GM23248 (cell line): ENCODE data around the gene ECT2L. TPM values are rescaled to one million over a fixed set of nuclear protein-coding genes. Genes with fewer than 3 reads are reported as not detected.

Experiments
- DNase-seq: peaks from one replicate; pipeline ENCODE4 v3.0.0-alpha.2; 2015
- H2AFZ ChIP-seq: fragments of 200-600 bp; sonication (generic); 2 replicates; pipeline ENCODE4 v1.6.1; 2016; ENCODE audit warnings: antibody characterized with exemption
- H3F3A ChIP-seq: fragments of 200-600 bp; sonication (generic); 2 replicates; pipeline ENCODE4 v1.6.1; 2016; ENCODE audit warnings: mild to moderate bottlenecking, antibody characterized with exemption, mixed run types; ENCODE audit not compliant: insufficient read depth
- H3K27ac ChIP-seq: fragments of 200-600 bp; sonication (generic); 2 replicates; pipeline ENCODE4 v1.5.1; 2016; ENCODE audit warnings: mild to moderate bottlenecking
- H3K27me3 ChIP-seq: fragments of 200-600 bp; sonication (generic); replicated peaks from 2 replicates; pipeline ENCODE4 v1.6.1; 2016; ENCODE audit warnings: mild to moderate bottlenecking; ENCODE audit not compliant: insufficient read depth
- H3K36me3 ChIP-seq: fragments of 200-600 bp; sonication (generic); 2 replicates; pipeline ENCODE4 v1.6.1; 2016; ENCODE audit warnings: low read depth, mild to moderate bottlenecking
- H3K4me1 ChIP-seq: fragments of 200-600 bp; sonication (generic); 2 replicates; pipeline ENCODE4 v1.6.1; 2016; ENCODE audit warnings: mild to moderate bottlenecking; ENCODE audit not compliant: insufficient read depth
- H3K4me2 ChIP-seq: fragments of 200-600 bp; sonication (generic); one replicate; pipeline ENCODE4 v1.6.1; 2016; ENCODE audit warnings: mild to moderate bottlenecking; ENCODE audit not compliant: unreplicated experiment
- H3K4me3 ChIP-seq: fragments of 200-600 bp; sonication (generic); 2 replicates; pipeline ENCODE4 v1.5.1; 2016; ENCODE audit warnings: mild to moderate bottlenecking
- H3K79me2 ChIP-seq: fragments of 200-600 bp; sonication (generic); 2 replicates; pipeline ENCODE4 v1.6.1; 2016; ENCODE audit warnings: mild to moderate bottlenecking; ENCODE audit not compliant: insufficient read depth
- H3K9ac ChIP-seq: fragments of 200-600 bp; sonication (generic); 2 replicates; pipeline ENCODE4 v1.6.1; 2016; ENCODE audit warnings: mild to moderate bottlenecking
- H3K9me2 ChIP-seq: fragments of 200-600 bp; sonication (generic); 2 replicates; pipeline ENCODE4 v1.6.1; 2016; ENCODE audit warnings: mixed run types, mild to moderate bottlenecking, moderate library complexity; ENCODE audit not compliant: insufficient read depth
- H3K9me3 ChIP-seq: fragments of 200-600 bp; sonication (generic); one replicate; pipeline ENCODE4 v1.6.1; 2017; ENCODE audit warnings: low read depth
- H4K20me1 ChIP-seq: fragments of 200-600 bp; sonication (generic); 2 replicates; pipeline ENCODE4 v1.6.0; 2016; ENCODE audit not compliant: insufficient read depth
- EZH2 ChIP-seq: fragments of 200-600 bp; sonication (generic); IDR thresholded peaks from 2 replicates; pipeline ENCODE4 v1.6.1; 2018; ENCODE audit warnings: antibody characterized with exemption, mild to moderate bottlenecking; ENCODE audit not compliant: insufficient read depth, poor library complexity, severe bottlenecking
- EZH2phosphoT487 ChIP-seq: fragments of 200-600 bp; sonication (generic); IDR thresholded peaks from 2 replicates; pipeline ENCODE4 v1.6.1; 2018; ENCODE audit warnings: antibody characterized with exemption, moderate library complexity, mild to moderate bottlenecking, low read depth; ENCODE audit not compliant: insufficient read depth
- WGBS, 2 experiments: methylation state at CpG; one replicate each; pipeline ENCODE4 v1.1.6; 2015 to 2017; ENCODE audit warnings: low lambda C conversion rate in 2 of 2, low coverage in 1 of 2; ENCODE audit errors: missing lambda C conversion rate in 2 of 2; 5-methylcytosine and 5-hydroxymethylcytosine counted together
- in situ Hi-C: fragments of 300-500 bp; cut with MboI; formaldehyde crosslinking; loops from 2 replicates; pipeline ENCODE4 v1.15.0; 2020
- polyA plus RNA-seq: library from polyadenylated mRNA; unstranded; fragments of >200 nt; fragmentation: Nextera tagmentation; extraction: Ambion mirVana; gene quantifications from 2 replicates; pipeline ENCODE4 v1.2.1, GENCODE V29; 2016
- total RNA-seq: library from RNA; depleted of rRNA; stranded (reverse); fragments of >200 nt; shearing (Covaris generic); gene quantifications from 2 replicates; pipeline ENCODE4 v1.2.3, GENCODE V29; 2014; rRNA removed

The ECT2L gene, protein sequence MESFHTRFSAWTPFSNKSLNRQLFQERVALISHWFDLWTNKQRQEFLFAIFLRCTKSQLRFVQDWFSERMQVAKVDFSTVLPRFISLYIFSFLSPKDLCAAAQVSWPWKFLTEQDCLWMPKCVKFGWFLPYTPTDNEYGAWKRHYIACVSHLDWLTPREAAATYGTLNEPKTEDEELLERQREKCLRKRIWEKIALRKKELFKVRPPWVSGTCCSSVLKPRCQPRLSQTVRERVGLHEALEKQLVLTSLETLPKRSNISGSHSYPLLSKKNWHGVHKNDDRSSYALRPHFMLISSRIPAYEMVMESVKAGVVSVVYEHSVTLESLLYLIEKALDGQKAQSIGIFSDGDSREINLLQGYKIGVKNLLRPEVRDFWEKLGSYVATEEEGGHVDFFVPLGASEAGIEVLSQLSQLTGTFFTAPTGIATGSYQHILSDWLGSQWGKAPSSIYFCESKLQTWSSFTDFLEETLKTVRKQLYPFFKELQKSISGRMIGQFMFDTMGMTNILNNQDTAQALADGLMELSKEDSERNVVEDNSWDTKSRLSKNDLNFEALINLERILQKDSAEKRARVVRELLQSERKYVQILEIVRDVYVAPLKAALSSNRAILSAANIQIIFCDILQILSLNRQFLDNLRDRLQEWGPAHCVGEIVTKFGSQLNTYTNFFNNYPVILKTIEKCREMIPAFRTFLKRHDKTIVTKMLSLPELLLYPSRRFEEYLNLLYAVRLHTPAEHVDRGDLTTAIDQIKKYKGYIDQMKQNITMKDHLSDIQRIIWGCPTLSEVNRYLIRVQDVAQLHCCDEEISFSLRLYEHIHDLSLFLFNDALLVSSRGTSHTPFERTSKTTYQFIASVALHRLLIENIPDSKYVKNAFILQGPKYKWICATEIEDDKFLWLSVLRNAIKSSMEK
- total RNA-seq = not detected in 2 replicates
- polyA plus RNA-seq = not detected in 2 replicates

DNA sequence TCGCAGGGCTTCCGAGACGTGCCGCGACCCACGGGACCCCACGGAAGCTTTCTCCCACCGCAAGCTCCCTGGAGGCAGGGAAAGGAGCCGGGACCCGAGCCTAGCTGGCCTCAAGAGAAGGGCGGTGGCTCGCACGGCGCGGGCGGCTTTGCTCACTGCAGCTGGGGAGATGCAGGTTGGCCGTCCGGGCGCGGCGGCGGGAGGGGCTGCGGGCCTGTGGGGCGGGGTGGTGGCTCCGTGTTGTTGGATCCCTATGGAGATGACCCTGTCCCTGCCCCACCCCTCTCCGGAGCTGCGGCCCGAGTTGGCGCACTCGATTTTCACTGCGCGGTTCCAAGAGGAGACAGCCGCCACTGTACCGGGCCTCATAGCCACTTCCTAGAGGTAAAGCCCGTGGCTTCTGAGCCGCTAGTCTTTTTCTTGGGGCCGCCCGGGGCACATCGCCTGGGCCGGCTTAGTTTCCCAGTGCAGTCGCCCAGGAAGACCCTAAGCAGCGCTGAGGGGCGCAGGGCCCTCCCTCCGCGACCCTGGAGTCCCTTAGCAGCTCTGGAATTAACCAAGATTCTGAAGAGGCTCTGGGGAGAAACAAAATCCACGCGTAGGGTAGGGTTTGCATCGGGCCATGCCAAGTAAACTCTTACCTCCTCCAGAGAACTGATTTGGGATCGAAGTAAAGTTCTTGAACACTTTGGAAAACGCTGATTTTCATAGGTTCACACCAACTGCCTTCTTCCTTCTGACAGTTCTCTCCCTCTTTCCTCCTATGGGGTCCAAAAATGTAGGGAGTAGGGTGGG is at the start of gene ECT2L:
TSS of gene ECT2L (plus strand) at position 279 of the 795 bp plus-strand sequence. CDS start 17,188 bp downstream, outside the sequence.
- in situ Hi-C loops = no loop called here

DNA sequence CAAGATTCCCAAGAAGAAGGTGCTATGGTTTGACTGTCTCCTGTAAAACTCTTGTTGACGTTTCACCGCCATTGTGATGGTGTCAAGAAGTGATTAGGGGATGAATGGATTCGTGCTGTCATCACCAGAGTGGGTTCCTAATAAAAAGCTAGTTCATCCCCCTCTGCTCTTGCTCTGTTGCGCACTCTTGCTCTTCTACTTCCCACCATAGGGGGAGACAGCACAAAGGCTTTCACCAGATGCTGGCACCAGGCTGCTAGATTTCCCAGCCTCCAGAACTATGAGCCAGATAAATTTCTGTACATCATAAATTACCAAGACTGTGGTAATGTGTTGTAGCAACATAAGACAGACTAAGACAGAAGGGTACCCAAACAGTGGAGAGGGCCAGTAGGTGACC is 43.9 kb upstream of the ECT2L start:
- H3K4me1 ChIP-seq = no peaks in the 10 kb centered on the region
- no peak overlapping the region for H2AFZ ChIP-seq
- H3K4me2 ChIP-seq = no peak overlapping the region
- no peaks in the 10 kb centered on the region for H3K27me3 ChIP-seq
- no peaks in the 10 kb centered on the region for H3F3A ChIP-seq
- no peak overlapping the region for H3K27ac ChIP-seq
- no peaks in the 10 kb centered on the region for H4K20me1 ChIP-seq
- no peaks in the 10 kb centered on the region for H3K79me2 ChIP-seq
- no peak overlapping the region for H3K4me3 ChIP-seq
- H3K9ac ChIP-seq = no peak overlapping the region
- H3K9me3 ChIP-seq = no peaks in the 10 kb centered on the region
- H3K9me2 ChIP-seq = no peaks in the 10 kb centered on the region
- DNase-seq = no peak
- H3K36me3 ChIP-seq = no peaks in the 10 kb centered on the region
- 81 to 82% methylated on average over 4 of the region's 4 CpGs for WGBS, 2 experiments
- no peak for TF ChIP-seq EZH2
- in situ Hi-C loops = loop anchor here (25.0 kb wide), 1 partner anchor 315 kb away; no protein-coding TSS in a partner anchor

More for the DNA sequence above, at the start of gene ECT2L:
- H3K9ac ChIP-seq = peak within 1 kb of the TSS; percentile 83
- H3K4me1 ChIP-seq = no peaks in the 10 kb centered on the region
- peak within 1 kb of the TSS; percentile 69 for H3K4me3 ChIP-seq
- no peak for TF ChIP-seq EZH2phosphoT487
- no peak for TF ChIP-seq EZH2
- H3K9me2 ChIP-seq = no peaks in the 10 kb centered on the region
- peak within 1 kb of the TSS; percentile 98 for H2AFZ ChIP-seq
- no peaks in the 10 kb centered on the region for H4K20me1 ChIP-seq
- no peaks in the 10 kb centered on the region for H3K79me2 ChIP-seq
- H3F3A ChIP-seq = no peaks in the 10 kb centered on the region
- no peaks in the 10 kb centered on the region for H3K9me3 ChIP-seq
- peak; percentile 79 for DNase-seq
- H3K27ac ChIP-seq = no peak within 1 kb of the TSS
- H3K4me2 ChIP-seq = peak within 1 kb of the TSS; percentile 73
- no peaks in the 10 kb centered on the region for H3K27me3 ChIP-seq
- WGBS, 2 experiments = 6% methylated on average over 36 to 41 of the region's 50 CpGs
- H3K36me3 ChIP-seq = no peaks in the 10 kb centered on the region

DNA sequence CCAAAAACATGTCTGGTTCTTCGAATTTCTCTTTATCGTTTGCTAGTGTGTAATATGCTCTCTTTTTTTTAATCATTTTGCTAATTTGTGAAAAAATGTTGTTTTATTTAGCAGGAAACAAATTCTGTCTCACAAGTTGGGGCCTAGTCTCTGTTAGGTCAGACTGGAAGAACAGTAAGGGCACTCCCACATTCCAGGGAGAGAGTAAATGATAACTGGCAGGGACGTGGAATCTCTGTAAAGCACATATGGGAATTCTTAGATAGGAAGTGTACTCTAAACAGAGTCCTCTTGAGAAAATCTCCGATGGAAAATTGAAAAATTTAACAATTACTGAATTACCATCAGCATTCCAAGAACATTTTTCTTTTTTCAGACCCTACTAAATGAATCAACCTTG is 38.8 kb upstream of the ECT2L start:
- H2AFZ ChIP-seq = no peak overlapping the region
- no peak overlapping the region for H3K4me3 ChIP-seq
- no peak overlapping the region for H3K4me2 ChIP-seq
- no peaks in the 10 kb centered on the region for H3K27me3 ChIP-seq
- in situ Hi-C loops = loop anchor here (25.0 kb wide), 1 partner anchor 320 kb away; no protein-coding TSS in a partner anchor
- DNase-seq = no peak
- no peak overlapping the region for H3K9ac ChIP-seq
- no peaks in the 10 kb centered on the region for H3K79me2 ChIP-seq
- no peaks in the 10 kb centered on the region for H4K20me1 ChIP-seq
- TF ChIP-seq EZH2phosphoT487 = no peak
- H3K27ac ChIP-seq = no peak overlapping the region
- no peaks in the 10 kb centered on the region for H3K9me3 ChIP-seq
- H3K9me2 ChIP-seq = no peaks in the 10 kb centered on the region
- no peaks in the 10 kb centered on the region for H3K4me1 ChIP-seq
- no peaks in the 10 kb centered on the region for H3K36me3 ChIP-seq
- no peaks in the 10 kb centered on the region for H3F3A ChIP-seq
- 82 to 87% methylated on average over 4 of the region's 4 CpGs for WGBS, 2 experiments
